Stimulated activated CD4-positive, alpha-beta T cell treated with anti-CD3 and anti-CD28 coated beads, Interleukin-12 subunit alpha, Interleukin-12 subunit beta, amount 100 ng/mL, for 24 hours (primary cell): ENCODE data around the gene F2R.
"Not testable (repeated sequence)": the region's sequence is repeated elsewhere in the genome, so short reads cannot be mapped to it uniquely, and the experiment has no call there.

Experiments
- DNase-seq, 2 experiments: peaks; one replicate each; pipeline ENCODE4 v3.0.0-alpha.2; 2020; ENCODE audit warnings: low read depth in 2 of 2

The F2R gene

GRCh38 chr5:76720988-76721569, 5.2 kb downstream of the F2R start:
- no peak for DNase-seq

GRCh38 chr5:76723266-76723665, 7.3 kb downstream of the F2R start:
- DNase-seq: no peak

GRCh38 chr5:76723906-76724305, 8.0 kb downstream of the F2R start:
- no peak for DNase-seq

DNA sequence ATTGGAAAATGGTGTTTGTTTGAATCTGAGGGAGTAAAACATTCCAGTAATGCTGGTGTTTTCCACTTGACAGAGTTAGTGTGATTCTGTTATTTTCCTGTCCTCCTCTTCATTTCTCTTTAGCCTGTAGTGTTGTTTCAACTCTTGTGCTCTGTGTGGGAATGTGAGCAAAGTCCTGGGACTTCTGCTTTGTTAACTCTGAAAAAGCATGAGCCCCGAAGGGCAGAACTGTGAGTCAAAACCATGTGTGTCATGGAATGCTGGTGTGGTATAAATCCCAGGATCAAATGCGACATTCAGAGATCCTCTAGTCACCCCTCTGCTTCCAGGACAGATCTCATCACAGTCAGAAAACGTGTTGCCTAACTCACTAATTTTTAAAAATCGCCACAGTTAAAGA, 8.9 kb downstream of the F2R start:
- no peak for DNase-seq

DNA sequence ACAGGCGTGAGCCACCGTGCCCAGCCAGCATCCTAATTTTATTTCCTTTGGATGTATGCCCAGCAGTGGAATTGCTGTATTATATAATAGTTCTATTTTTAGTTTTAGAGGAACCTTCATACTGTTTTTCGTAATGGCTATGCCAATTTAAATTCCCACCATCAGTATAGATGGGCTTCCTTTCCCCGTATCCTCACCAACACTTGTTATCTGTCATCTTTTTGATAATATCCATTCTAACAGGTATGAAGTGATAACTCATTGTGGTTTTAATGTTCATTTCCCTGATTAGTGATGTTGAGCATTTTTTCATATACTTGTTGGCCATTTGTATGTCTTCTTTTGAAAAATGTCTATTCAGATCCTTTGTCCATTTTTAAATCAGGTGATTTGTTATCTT, 13.0 kb downstream of the F2R start:
- DNase-seq: no peak

DNA sequence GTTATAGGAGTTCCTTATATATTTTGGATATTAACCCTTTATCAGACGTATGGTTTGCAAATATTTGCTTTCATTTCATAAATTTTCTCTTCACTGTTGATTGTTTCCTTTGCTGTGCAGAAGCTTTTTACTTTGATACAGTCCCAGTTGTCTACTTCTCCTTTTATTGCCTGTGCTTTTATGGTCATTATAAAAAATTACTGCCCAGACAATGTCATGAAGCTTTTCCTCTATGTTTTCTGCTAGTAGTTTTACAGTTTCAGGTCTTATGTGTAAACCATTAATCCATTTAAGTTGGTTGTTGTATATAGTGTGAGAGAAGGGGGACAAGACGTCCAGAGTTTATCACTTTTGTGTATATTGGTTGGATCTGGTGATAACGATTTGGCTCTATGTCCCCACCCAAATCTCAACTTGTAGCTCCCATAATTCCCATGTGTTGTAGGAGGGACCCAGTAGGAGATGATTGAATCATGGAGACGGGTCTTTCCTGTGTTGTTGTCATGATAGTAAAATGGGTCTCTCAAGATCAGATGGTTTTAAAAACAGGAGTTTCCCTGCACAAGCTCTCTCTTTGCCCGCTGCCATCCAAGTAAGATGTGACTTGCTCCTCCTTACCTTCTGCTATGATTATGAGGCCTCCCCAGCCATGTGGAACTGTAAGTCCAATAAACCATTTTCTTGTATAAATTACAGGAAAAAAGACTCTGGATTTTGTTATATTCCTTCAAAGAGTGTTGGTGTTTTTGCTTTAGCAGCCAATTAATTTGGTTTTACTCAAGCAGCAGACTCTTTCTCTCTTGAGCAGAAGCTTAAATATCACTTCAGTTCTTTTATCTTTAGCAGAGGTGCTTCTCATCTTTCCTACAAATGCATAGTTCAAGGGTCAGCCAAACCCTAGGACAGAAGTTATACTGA, 13.7 kb downstream of the F2R start:
- no peak for DNase-seq

- no peak for DNase-seq
Observed at GRCh38 chr5:76732405-76733048, 16.6 kb downstream of the F2R start.

DNA sequence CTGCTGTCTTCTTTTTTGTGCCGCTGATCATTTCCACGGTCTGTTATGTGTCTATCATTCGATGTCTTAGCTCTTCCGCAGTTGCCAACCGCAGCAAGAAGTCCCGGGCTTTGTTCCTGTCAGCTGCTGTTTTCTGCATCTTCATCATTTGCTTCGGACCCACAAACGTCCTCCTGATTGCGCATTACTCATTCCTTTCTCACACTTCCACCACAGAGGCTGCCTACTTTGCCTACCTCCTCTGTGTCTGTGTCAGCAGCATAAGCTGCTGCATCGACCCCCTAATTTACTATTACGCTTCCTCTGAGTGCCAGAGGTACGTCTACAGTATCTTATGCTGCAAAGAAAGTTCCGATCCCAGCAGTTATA, 17.1 kb downstream of the F2R start:
- DNase-seq: no peak

GRCh38 chr5:76735762-76736545, 20.0 kb downstream of the F2R start:
- DNase-seq: no peak

GRCh38 chr5:76736679-76737556, 21.0 kb downstream of the F2R start:
- DNase-seq: no peak

DNA sequence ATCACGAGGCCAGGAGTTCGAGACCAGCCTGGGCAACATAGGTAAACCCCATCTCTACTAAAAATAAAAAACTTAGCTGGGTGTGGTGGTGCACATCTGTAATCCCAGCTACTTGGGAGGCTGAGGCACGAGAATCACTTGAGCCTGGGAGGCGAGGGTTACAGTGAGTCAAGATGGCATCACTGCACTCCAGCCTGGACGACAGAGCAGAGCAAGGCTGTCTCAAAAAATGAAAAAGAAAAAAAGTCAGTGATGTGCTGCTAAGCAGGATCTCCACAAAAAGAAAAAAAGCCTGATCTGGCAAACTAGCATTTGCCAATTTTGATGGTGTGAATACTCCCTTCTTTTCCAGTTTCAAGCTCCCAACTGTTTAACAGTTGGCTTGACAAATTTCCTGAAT, 21.9 kb downstream of the F2R start:
- no peak for DNase-seq

- not testable (repeated sequence) for DNase-seq
Observed at GRCh38 chr5:76741506-76741905, 25.6 kb downstream of the F2R start.

GRCh38 chr5:76742583-76742982, 26.7 kb downstream of the F2R start:
- no peak for DNase-seq

DNA sequence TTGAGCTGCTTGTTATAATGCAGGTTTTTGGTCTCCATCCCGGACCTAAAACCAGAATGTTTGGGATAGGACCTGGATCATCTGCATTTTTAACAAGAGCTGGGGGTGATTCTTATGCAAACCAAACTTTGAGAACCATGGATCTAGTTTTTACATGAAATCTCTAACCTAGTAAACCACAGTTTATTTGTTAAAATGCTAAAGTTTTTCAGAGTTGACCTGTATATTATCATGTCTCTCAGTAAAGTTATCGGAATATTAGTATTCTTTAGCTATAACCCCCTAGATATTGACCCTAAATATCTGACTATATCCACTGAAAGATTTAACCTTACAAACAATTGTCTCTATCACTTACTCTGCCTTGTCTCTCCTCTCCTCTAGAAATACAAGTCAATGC, 28.7 kb downstream of the F2R start:
- DNase-seq: no peak

GRCh38 chr5:76745670-76746069, 29.7 kb downstream of the F2R start:
- DNase-seq: no peak

DNA sequence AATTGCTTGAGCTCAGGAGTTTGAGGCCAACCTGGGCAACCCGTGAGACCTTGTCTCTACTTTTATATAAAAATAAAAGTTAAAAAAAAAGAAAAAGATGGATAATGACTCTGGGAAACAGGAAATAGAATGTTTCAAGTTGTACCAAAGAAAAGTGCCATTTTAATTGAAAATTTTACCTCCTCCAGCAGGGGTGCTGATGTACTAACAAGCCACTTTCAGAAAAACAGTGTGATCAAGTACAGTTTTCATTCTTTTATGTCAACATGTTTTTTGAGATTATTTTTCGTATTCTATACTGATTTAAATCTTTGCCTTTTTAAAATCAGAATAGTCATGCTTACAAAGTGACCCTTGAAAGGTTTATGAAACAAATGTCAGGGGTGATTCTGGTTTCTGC, 30.8 kb downstream of the F2R start:
- DNase-seq: no peak

DNA sequence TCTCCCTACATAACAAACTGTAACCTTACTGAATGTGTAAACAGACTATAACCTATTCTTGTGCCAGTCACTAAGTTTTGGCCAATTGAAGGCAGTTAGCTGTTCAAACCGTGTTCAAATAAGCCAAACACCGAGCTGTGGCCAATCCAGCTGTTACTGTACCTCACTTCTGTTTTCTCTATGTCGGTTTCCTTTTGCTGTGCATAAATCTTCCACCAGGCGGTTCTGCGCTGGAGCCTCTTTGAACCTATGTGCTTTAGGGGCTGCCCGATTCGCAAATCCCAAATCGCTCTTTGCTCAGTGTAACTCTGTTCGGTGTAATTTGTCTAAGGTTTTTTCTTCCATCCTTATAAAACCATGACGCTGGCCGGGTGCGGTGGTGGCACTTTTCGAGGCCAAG, 31.8 kb downstream of the F2R start:
- DNase-seq: no peak

DNA sequence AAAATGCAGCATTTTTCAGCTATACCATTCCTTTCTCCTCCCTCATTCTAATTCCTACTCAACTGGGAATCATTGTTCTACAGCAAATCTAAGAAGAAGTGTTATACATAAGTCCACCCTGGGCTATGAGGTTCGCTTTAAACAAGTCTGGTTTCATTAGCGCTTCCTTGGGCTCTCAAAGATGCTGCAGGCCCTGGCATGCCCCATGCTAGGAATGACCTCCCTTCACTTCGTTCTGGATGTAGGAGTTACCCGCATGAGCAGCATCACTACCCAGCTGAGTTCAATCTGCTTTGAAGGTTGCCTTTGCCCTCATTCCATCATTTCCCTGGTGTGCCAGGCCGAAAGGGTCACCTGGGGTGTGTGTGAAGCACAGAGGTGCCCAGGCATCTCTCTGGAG, 35.4 kb downstream of the F2R start:
- DNase-seq: no peak

DNA sequence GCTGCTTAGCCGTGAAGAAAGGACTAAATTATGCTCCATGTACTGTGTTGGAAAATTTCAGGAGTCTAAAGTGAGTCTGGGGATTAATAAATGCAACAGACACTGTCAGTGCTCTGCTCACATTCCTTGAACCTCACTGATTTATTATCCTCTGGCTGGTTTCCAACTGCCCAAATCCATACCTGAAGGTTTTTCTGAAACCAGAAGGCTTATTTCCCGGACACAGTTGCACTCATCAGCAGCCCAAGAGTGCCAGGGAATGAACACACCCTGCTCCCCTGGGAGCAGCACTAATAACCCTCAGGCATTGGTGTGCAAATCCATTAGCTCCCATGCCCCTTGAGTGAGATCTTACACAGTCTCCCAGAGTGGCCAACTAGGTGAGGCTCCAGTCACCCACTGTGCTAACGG, 38.7 kb downstream of the F2R start:
- no peak for DNase-seq

- DNase-seq: no peak
Observed at GRCh38 chr5:76755779-76756637, 40.1 kb downstream of the F2R start.
